SK-N-MC (cell line): ENCODE measurements around the gene SFXN2.
"Not testable (repeated sequence)": the region's sequence is repeated elsewhere in the genome, so short reads cannot be mapped to it uniquely, and the experiment has no call there.

Experiments
- EZH2 ChIP-seq: fragments of 200-600 bp; sonication (generic); IDR thresholded peaks from one replicate; pipeline ENCODE4 v1.6.1; 2017; ENCODE audit warnings: antibody characterized with exemption
- FOXP2 ChIP-seq: optimal IDR thresholded peaks from 2 replicates; pipeline ENCODE3; 2011; ENCODE audit warnings: mild to moderate bottlenecking, moderate library complexity; ENCODE audit not compliant: insufficient read depth; ENCODE audit errors: extremely low read length, control extremely low read depth
- POLR2AphosphoS5 ChIP-seq: IDR thresholded peaks from 2 replicates; pipeline ENCODE4 v1.6.1; 2012; ENCODE audit warnings: mild to moderate bottlenecking, low read depth, low read length, borderline replicate concordance

- not testable (repeated sequence) for TF ChIP-seq EZH2, POLR2AphosphoS5, FOXP2
These were observed 2.6 kb downstream of the SFXN2 start for GRCh38 chr10:102716900-102717565.
